Measurements from ENCODE around the gene PPP6R3.

The PPP6R3 gene

DNA sequence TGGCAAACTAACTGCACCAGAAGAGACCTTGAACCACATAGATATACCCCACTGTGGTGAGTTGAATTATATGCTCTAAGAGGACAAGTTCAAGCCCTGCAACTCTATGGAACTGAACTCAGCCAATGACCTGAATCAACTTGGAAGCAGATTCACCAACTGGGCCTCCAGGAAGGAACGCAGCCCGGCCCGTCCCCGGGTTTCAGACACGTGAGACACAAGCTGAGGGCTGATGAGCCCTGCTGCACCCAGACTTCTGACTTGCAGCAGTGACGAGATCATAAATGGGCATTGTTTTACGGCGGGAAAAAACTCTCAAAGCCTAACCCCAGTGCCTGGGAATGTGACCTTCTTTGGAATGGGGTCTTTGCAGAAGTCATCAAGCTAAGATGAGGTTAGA lies 195.3 kb downstream of the PPP6R3 start:
- DNase-seq: no peak

DNA sequence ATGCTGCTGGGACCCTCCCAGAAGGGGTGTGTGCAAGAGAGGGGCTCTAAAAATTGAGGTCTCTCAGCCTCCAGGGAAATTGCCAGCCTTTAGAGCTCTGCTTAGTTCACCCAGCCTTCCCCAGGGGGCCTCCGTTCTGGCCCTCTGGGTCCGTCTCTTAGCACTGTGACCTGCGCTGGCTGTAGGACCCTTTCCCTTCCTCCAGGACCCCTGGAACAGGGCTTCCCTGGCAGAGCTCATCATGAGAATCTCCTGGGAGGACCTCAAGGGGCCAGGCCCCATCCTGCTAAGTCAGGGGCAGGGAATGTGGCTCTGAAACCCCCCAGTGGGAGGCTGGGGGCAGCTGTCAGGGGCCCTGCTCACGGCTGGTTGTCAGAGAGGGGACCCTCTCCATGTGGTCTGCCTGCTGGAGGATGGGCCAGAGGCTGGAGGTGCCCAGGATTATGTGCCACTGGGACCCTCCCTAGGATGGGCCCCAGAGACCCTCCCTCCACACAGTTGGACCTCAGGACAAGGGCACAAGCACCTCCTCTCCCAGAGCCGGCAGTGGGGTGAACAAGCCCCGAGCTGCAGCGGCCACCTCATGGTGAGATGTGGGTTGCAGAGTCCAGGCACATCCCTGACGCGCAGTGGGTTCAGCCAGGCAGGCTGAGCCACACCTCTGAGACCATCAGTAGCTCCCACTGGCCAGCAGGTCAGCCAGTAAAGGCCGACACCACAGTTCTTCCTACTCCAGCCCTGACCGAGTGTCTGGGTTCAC lies 196.6 kb downstream of the PPP6R3 start:
- DNase-seq: no peak

DNA sequence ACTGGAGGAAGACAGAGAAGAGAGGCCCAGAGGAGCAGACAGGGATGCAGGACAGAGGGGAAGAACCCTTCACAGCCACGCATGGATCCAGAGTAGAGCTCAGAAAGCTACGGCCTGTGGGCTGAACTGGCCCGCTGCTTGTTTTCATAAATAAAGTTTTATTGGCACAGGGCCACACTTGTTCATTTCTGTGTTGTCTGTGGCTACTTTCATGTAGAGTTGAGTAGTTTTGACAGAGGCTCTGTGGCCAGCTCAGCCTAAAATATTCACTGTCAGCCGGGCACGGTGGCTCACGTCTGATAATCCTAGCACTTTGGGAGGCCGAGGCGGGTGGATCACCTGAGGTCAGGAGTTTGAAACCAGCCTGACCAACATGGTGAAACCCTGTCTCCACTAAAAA lies 197.5 kb downstream of the PPP6R3 start:
- no peak for DNase-seq

DNA sequence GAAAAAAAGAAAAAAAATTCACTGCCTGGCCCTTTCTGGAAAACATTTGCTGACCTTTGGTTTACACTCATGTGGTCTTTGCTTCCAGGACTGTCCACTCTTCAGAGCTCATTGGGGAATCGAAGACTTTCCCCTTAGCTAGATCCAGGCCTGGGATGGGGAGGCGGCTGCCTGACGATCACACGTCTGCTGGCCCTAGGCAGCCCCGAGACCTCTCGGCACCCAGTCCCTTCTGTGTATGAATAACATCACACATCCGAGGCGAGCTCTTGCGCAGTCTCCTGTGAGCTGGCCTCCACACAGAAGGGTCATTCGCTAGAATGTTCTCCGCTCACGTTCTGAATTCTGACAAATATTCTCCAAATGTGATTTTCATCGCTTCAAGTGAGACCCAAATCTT lies 198.1 kb downstream of the PPP6R3 start:
- no peak for DNase-seq

DNA sequence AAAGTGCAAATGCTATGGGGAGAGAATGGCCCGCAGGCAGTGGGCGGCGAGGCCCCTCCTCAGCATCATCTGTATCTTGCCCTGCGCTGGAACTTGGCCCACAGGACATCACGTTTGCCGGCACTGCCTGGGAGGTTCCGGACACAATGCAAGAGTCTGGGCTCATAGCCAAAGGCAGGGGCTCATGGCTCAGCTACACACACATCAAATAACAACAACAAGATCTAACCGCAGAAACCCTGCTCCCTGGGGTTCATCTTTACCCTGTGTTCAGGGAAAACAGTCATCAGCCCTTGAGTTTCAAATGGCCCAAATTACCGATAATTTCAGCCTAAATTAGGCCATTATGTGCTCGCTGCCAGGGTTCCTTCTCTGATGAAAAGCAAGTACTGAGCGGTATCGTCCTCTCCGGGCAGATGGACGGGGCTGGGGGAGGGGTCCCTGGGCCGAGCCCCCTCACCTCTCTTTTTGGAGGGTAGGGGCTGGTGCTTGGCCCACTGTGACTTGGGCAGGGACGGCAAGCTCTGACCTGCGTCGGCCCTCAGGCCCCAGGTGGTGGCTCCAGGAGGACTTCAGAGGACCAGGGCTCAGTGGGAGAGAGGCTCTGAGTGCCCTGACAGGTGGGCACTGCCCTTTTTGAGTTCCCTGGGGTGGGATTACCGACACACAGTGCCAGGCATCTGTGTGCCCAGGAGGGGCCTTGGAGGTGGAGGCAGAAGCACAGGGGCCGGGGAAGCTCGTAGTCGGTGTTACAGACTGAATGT lies 198.8 kb downstream of the PPP6R3 start:
- peak; percentile 86 for DNase-seq

DNA sequence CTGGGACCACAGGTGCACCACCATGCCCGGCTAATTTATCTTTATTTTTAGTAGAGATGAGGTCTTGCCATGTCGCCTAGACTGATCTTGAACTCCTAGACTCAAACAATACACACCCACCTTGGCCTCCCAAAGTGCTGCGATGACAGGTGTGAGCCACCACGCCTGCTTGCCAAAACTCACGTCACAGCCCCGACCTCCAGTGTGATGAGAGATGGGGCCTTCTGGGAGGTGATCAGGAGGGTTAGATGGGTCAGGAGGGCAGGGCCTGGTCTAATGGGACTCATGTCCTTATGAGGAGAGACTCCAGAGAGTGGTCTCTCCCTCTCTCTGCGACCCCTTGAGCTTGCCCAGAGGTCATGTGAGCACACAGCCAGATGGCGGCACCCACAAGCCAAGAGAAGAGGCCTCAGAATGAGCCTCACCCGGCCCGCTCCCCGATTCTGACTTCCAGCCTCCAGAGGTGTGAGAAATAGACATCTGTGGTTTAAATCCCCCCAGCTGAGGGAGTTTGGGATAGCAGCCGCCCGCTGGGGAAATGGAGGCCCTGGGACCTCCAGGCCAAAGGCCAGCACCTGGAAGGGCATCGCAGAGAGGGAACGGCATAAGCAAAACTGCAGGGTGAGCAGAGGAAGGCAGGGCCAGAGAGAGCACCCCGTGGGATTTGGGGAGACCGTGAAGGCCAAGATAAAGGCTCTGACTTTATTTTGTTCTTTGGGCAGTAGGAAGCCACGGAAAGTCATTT lies 199.7 kb downstream of the PPP6R3 start:
- DNase-seq: no peak

DNA sequence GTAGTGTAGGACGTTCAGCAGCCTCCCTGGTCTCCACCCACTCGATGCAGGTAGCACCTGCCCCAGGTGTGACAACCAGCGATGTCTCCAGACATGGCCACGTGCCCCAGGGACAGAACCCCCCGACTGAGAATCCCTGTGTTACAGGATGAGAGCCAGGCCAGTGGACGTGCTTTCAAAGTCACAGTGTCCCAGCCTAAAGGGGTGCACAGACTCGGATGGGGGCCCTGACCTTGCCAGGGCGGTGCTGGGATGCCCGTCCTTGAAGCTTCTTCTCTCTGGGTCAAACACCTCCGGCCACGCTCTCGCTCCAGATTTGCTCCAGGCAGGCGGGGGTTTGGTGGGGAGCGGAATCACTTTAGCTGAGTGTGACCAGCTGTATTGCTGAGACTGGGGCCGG lies 200.5 kb downstream of the PPP6R3 start:
- no peak for DNase-seq

DNA sequence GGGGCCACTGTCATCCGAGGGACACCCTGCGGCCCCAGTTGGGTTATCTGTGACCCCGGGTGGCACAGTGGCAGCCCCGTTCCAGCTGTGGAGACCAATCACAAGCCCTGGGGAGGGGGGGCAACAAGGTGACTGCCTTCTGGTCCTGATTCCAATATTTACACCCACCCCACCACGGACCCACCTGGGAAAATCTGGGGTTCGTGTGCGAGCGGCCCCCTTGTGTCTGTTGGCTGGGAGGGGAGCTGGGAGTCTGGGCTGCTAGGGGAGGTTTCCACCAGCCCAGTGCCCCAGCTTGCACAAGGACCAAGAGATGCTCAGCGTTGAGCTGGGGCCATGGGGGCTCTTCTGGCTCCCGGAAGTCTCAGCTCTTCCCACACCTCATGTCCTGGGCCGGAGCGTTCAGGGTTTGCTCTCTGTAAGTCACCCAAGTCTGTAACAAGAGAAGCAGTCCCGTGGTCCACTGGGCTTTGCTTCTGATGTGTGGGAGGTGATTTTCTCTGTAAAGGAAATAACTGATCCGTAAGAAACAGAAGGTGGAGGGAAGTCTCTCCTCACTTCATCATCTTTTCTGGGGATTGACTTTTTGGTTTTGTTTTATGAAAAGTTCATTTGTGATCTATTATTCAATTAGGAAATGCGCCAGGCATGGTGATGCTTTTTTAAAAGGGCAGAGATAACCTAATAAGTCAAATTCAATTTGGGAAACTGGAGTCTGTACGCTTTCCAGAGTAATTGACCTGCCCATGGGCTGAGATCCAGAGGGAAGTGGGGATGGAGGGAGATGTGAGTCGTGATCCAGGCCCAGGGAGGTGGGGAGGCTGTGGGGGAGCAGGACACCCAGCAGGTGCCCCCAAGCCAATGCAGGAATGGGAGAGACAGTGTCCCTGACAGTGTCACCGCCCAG lies 201.4 kb downstream of the PPP6R3 start:
- no peak for DNase-seq

DNA sequence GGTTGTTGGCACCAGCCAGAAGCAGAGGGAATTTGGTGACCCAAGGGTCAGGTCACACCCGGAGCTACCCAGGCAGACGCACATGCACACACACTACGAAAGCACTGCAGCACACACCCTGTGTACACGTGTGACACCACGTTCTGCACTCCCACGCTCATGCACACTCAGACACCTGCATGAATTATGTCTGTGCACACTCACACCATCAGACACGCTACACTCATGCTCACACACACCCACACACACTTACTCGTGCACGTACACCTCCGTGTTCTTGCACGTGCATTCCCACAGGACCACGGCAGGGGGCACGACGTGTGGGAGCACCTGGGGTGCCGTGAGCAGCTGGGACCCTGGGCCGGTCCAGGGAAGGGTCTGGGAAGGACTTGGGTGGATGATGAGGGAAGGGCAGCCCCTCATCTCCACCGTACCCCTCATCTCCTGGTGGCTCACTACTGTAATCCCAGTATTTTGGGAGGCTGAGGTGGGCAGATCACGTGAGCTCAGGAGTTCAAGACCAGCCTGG lies 203.0 kb downstream of the PPP6R3 start:
- DNase-seq: no peak

DNA sequence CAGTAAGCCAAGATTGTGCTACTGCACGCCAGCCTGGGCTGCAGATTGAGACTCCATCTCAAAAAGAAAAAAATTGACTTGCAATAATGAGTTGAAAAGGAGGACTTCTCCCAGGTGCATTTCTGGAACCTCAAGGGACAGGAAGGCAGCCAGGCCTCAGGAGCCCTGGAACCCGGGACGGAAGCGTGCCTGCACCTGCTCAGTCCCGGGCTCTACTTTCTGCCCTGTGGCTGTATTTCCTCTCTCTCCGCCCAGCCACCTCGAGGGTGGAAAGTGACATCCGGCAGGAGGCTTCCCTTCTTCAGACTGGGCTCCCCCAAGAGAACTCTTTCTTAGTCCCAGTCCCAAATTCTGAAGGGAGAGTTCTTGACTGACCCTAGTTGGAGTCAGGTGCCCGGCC lies 203.6 kb downstream of the PPP6R3 start:
- DNase-seq: no peak

DNA sequence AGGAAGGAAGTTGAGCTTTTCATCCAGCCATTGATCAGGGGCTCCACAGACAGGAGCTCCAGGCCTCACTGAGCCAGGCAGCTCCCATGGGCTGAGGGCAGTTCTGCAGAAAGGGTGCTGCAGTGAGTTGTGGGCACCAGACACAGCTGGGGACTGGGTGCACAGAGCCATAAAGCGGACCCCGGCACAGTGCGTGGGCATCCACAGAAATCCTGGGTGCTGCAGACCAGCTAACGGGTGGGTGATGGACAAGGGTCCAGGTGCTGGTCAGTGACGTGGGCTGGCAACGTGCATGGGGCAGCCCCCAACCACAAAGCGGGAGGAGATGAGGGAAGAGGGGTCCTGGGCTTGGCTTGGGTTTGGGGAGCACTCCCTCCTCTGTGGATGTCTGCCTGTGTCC lies 204.4 kb downstream of the PPP6R3 start:
- DNase-seq: no peak
